ENCODE measurements around the gene FFAR1. TPM values are rescaled to one million over a fixed set of nuclear protein-coding genes. Genes with fewer than 3 reads are reported as not detected.

The FFAR1 gene
- polyA plus RNA-seq, 3 donors, result 0.04 TPM; not detected in 2

DNA sequence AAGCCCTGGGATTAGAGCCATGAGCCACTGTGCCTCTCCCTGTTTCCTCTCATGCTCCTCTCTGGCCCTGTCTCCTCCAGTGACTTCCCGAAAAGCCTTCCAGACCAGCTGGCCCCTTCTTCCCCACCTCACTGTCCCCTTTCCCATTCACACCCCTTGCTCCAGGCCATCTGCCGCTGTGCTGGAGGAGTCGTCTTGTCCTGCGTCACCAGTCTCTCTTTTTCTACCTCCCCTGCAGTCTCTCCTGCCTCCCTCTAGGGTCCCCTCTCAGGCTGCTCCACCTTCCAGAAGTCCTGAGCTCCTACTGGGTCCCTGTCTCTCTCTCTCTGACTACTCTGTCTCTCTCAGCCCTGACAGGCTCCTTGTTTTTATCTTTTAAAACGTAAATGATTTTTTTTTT, 5.3 kb upstream of the FFAR1 start:
- no peaks in the 10 kb centered on the region for H3K9me3 ChIP-seq (replicated peaks in 1 of 2; ENCODE audit: control insufficient read depth in 1 of 2, insufficient read depth in 1 of 2, low read length in 2 of 2)
- intact Hi-C loops (cut with micrococcal nuclease), result loop anchor here in 1 of 2 donors (5.0 to 10.0 kb wide), 2 partner anchors 60 to 148 kb away; partner anchors contain the start of gene HAMP
- WGBS (ENCODE audit: insufficient coverage), result 97% methylated on average over 5 of the region's 5 CpGs
- H3K79me2 ChIP-seq (ENCODE audit: insufficient read depth, low read length), result no peaks in the 10 kb centered on the region
- H3K27ac ChIP-seq (ENCODE audit: low read depth in 1 of 2, low read length in 2 of 2), result no peak overlapping the region
- no peak overlapping the region for H3K4me3 ChIP-seq (replicated peaks in 1 of 3; ENCODE audit: low read depth in 2 of 3, low read length in 3 of 3)
- DNase-seq, result no peak
- H3K36me3 Mint-ChIP-seq, result peaks cover 4 to 8% of the 10 kb centered on the region in 2 donors
- TF ChIP-seq CTCF (IDR thresholded peaks at IDR 0.05), result no peak
- H3K9ac ChIP-seq (ENCODE audit: insufficient read depth, low read length, poor library complexity, severe bottlenecking), result no peak overlapping the region
- peaks cover 30% of the 10 kb centered on the region for H3K4me1 Mint-ChIP-seq
- peaks cover 25 to 36% of the 10 kb centered on the region in 2 donors for H3K4me1 ChIP-seq (ENCODE audit: control insufficient read depth in 1 of 2, insufficient read depth in 2 of 2, low read length in 2 of 2)
- peak overlapping the region in 1 of 7 donors; percentile 22 for H3K27ac Mint-ChIP-seq
- peak overlapping the region in 1 of 2 donors; percentile 33 for H3K4me3 Mint-ChIP-seq
- H4K20me1 ChIP-seq (ENCODE audit: insufficient read depth, low read length), result no peaks in the 10 kb centered on the region
- H2AFZ ChIP-seq (ENCODE audit: insufficient read depth, low read depth, low read length, poor library complexity, severe bottlenecking), result no peak overlapping the region
- H3K9me3 Mint-ChIP-seq, result peaks cover 0 to 5% (median 0%) of the 10 kb centered on the region in 7 donors
- no peaks in the 10 kb centered on the region for H3K36me3 ChIP-seq (replicated peaks in 1 of 2; ENCODE audit: control insufficient read depth in 1 of 2, insufficient read depth in 2 of 2, low read length in 2 of 2)
- H3K27me3 Mint-ChIP-seq (ENCODE audit: low read depth in 3 of 3), result peaks cover 8 to 27% (median 9%) of the 10 kb centered on the region in 3 donors
- no peak overlapping the region for H3K4me2 ChIP-seq (replicated peaks; ENCODE audit: extremely low read depth, low read length, poor library complexity, severe bottlenecking)
- H3K27me3 ChIP-seq (ENCODE audit: control insufficient read depth in 2 of 2, insufficient read depth in 2 of 2, low read length in 2 of 2), result no peaks in the 10 kb centered on the region

GRCh38 chr19:35344511-35345031, 3.1 kb upstream of the FFAR1 start:
- Mint-ChIP-seq H3K9me3 (peaks cover 0 to 5% (median 0%) of the 10 kb centered on the region in 7 donors), H3K4me3 (no peak overlapping the region), H3K27me3 (ENCODE audit: low read depth in 3 of 3) (peaks cover 8 to 27% (median 8%) of the 10 kb centered on the region in 3 donors), H3K27ac (no peak overlapping the region), H3K4me1 (peaks cover 43% of the 10 kb centered on the region), H3K36me3 (peaks cover 4 to 8% of the 10 kb centered on the region in 2 donors)
- intact Hi-C loops (cut with micrococcal nuclease), result loop anchor here in 1 of 2 donors (5.0 to 10.0 kb wide), 2 partner anchors 62 to 150 kb away; partner anchors contain the start of gene HAMP
- H3K27ac ChIP-seq (ENCODE audit: low read depth in 1 of 2, low read length in 2 of 2), result no peak overlapping the region
- H3K27me3 ChIP-seq (ENCODE audit: control insufficient read depth in 2 of 2, insufficient read depth in 2 of 2, low read length in 2 of 2), result no peaks in the 10 kb centered on the region
- H3K4me1 ChIP-seq (ENCODE audit: control insufficient read depth in 1 of 2, insufficient read depth in 2 of 2, low read length in 2 of 2), result peaks cover 36 to 49% of the 10 kb centered on the region in 2 donors
- TF ChIP-seq CTCF (IDR thresholded peaks at IDR 0.05), result no peak
- H3K9ac ChIP-seq (ENCODE audit: insufficient read depth, low read length, poor library complexity, severe bottlenecking), result no peak overlapping the region
- no peaks in the 10 kb centered on the region for H3K9me3 ChIP-seq (replicated peaks in 1 of 2; ENCODE audit: control insufficient read depth in 1 of 2, insufficient read depth in 1 of 2, low read length in 2 of 2)
- DNase-seq, result no peak
- no peaks in the 10 kb centered on the region for H3K79me2 ChIP-seq (ENCODE audit: insufficient read depth, low read length)
- no peak overlapping the region for H2AFZ ChIP-seq (ENCODE audit: insufficient read depth, low read depth, low read length, poor library complexity, severe bottlenecking)
- no peak overlapping the region for H3K4me3 ChIP-seq (replicated peaks in 1 of 3; ENCODE audit: low read depth in 2 of 3, low read length in 3 of 3)
- no peaks in the 10 kb centered on the region for H4K20me1 ChIP-seq (ENCODE audit: insufficient read depth, low read length)
- H3K36me3 ChIP-seq (replicated peaks in 1 of 2; ENCODE audit: control insufficient read depth in 1 of 2, insufficient read depth in 2 of 2, low read length in 2 of 2), result no peaks in the 10 kb centered on the region
- H3K4me2 ChIP-seq (replicated peaks; ENCODE audit: extremely low read depth, low read length, poor library complexity, severe bottlenecking), result no peak overlapping the region
- WGBS (ENCODE audit: insufficient coverage), result 90% methylated on average over 13 of the region's 17 CpGs
